ENCODE results near the gene TNFRSF18. TPM values are rescaled to one million over a fixed set of nuclear protein-coding genes. Genes with fewer than 3 reads are reported as not detected.

The TNFRSF18 gene
- total and polyA plus RNA-seq, 2 donors (not counting 1 experiment from before 2014, with no cell fraction given): 10.1 to 33.5 TPM

DNA sequence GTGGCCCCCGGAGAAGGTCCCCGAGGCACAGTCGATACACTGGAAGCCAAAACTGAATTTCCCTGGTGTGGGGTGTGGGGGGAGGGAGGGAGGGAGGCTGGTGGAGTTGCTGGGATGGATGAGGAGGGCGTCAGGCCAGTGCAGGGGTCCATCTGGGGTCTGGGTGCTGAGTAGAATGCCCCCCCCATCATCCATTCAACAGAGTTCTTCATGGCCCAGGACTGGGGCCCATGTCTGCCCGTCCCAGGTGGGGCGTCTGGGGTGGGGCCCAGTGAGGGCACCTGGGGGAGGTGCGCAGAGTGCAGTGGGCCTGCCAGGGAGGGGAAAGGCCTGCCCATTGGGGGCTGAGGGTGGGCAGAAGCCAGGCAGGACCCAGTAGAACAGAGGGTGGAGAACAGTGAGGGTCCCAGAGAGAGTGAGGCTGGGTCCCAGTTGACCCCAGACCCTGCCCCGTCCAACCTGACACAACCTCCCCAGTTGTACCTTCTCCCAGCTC lies 1.9 kb downstream of the TNFRSF18 start:
- Histone ChIP-seq H3K79me2 (ENCODE audit: control insufficient read depth, insufficient read depth, low read length) (no peaks in the 10 kb centered on the region), H3K9me3 (ENCODE audit: control extremely low read depth in 1 of 3, control insufficient read depth in 2 of 3, insufficient read depth in 1 of 3, low read length in 2 of 3) (peaks cover 0 to 23% (median 0%) of the 10 kb centered on the region in 3 donors), H3K4me2 (replicated peaks; ENCODE audit: low read depth, low read length, poor library complexity, severe bottlenecking) (no peak overlapping the region), H3K27ac (ENCODE audit: low read length in 2 of 2) (no peak overlapping the region), H4K20me1 (ENCODE audit: control insufficient read depth, insufficient read depth, low read length, poor library complexity, severe bottlenecking) (no peaks in the 10 kb centered on the region), H2AFZ (ENCODE audit: insufficient read depth, low read depth, low read length, poor library complexity, severe bottlenecking) (no peak overlapping the region), H3K27me3 (replicated peaks in 1 of 4; ENCODE audit: control extremely low read depth in 1 of 4, control insufficient read depth in 3 of 4, insufficient read depth in 4 of 4, low read length in 3 of 4) (peaks cover 0 to 48% (median 17%) of the 10 kb centered on the region in 4 experiments), H3K4me1 (ENCODE audit: control insufficient read depth in 2 of 2, insufficient read depth in 2 of 2, low read length in 2 of 2) (peaks cover 49 to 50% of the 10 kb centered on the region in 2 donors), H3K9ac (ENCODE audit: low read length) (no peak overlapping the region), H3K36me3 (replicated peaks in 1 of 2; ENCODE audit: control extremely low read depth in 1 of 2, control insufficient read depth in 1 of 2, extremely low read depth in 1 of 2, insufficient read depth in 2 of 2, low read length in 1 of 2) (no peaks in the 10 kb centered on the region), H3K4me3 (ENCODE audit: control extremely low read depth in 1 of 5, extremely low read depth in 1 of 5, insufficient read depth in 1 of 5, low read depth in 2 of 5, low read length in 4 of 5) (no peak overlapping the region)
- intact Hi-C loops (cut with micrococcal nuclease): loop anchor here (10.0 kb wide), 1 partner anchor 170 kb away; no protein-coding TSS in a partner anchor
- peak overlapping the region; percentile 19 for H3K4me3 Mint-ChIP-seq
- 96% methylated on average over 4 of the region's 8 CpGs for WGBS (ENCODE audit: insufficient coverage)
- DNase-seq: peak; percentile 38
- POLR2A ChIA-PET: no interaction called here
- H3K27ac Mint-ChIP-seq: no peak overlapping the region
- CTCF ChIA-PET: interaction anchor here (4.9 kb wide), 1 partner anchor 82 kb away, joined by 39 read pairs; no protein-coding TSS in a partner anchor
- ATAC-seq (ENCODE audit: low read depth): no peak
- H3K27me3 Mint-ChIP-seq: peaks cover 9% of the 10 kb centered on the region
- no peaks in the 10 kb centered on the region for H3K9me3 Mint-ChIP-seq (ENCODE audit: insufficient read depth)
- peaks cover 32% of the 10 kb centered on the region for H3K4me1 Mint-ChIP-seq
- TF ChIP-seq, protein P1, sequence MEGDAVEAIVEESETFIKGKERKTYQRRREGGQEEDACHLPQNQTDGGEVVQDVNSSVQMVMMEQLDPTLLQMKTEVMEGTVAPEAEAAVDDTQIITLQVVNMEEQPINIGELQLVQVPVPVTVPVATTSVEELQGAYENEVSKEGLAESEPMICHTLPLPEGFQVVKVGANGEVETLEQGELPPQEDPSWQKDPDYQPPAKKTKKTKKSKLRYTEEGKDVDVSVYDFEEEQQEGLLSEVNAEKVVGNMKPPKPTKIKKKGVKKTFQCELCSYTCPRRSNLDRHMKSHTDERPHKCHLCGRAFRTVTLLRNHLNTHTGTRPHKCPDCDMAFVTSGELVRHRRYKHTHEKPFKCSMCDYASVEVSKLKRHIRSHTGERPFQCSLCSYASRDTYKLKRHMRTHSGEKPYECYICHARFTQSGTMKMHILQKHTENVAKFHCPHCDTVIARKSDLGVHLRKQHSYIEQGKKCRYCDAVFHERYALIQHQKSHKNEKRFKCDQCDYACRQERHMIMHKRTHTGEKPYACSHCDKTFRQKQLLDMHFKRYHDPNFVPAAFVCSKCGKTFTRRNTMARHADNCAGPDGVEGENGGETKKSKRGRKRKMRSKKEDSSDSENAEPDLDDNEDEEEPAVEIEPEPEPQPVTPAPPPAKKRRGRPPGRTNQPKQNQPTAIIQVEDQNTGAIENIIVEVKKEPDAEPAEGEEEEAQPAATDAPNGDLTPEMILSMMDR (IDR thresholded peaks at IDR 0.05): no peak
- TF ChIP-seq EZH2 (IDR thresholded peaks at IDR 0.05; ENCODE audit: borderline replicate concordance, insufficient read depth, low read depth, low read length, poor library complexity, severe bottlenecking): no peak

DNA sequence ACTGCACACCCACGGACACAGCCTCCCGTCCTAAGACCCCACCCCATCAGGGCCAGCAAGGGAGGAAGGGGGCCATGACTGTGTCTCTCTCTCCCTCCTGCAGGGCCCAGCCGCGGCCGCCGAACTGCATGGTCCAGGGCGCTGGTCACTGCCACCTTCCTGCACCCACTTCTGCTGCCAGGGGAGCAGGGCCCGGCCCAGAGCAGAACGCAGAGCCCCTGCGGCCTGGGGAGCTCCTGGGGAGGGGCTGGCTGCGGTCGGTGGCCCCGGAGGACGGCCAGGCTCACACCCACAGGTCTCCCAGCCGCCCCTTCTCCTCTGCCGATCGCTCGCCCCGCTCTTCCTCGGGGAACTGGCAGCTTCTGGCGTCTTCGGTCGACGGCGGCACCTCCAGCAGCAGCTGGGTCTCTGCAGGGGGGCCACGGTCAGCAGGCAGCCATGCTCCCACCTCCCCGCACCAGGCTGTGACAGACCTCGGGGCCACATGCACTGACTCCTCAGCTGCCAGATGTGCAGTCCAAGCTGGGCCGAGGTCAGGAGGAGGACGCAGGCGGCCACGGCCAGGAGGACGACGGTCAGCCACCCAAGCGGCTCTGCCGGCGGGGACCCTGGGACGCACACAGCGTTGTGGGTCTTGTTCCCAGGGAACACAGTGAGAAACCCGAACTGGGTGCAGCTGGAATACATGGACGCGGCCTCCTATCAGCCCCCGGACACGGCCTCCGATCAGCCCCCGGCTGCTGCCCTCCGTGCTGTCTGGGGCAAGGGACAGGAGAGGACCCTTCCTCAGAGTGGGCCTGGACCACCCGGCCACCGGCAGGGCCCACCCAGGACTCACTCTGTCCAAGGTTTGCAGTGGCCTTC lies 2.6 kb downstream of the TNFRSF18 start:
- Histone ChIP-seq H3K4me2 (replicated peaks; ENCODE audit: low read depth, low read length, poor library complexity, severe bottlenecking) (no peak overlapping the region), H3K27ac (ENCODE audit: low read length in 2 of 2) (no peak overlapping the region), H3K27me3 (replicated peaks in 1 of 4; ENCODE audit: control extremely low read depth in 1 of 4, control insufficient read depth in 3 of 4, insufficient read depth in 4 of 4, low read length in 3 of 4) (peaks cover 0 to 41% (median 14%) of the 10 kb centered on the region in 4 experiments), H3K79me2 (ENCODE audit: control insufficient read depth, insufficient read depth, low read length) (no peaks in the 10 kb centered on the region), H2AFZ (ENCODE audit: insufficient read depth, low read depth, low read length, poor library complexity, severe bottlenecking) (no peak overlapping the region), H3K4me1 (ENCODE audit: control insufficient read depth in 2 of 2, insufficient read depth in 2 of 2, low read length in 2 of 2) (peaks cover 42 to 44% of the 10 kb centered on the region in 2 donors), H4K20me1 (ENCODE audit: control insufficient read depth, insufficient read depth, low read length, poor library complexity, severe bottlenecking) (no peaks in the 10 kb centered on the region), H3K9ac (ENCODE audit: low read length) (no peak overlapping the region), H3K9me3 (ENCODE audit: control extremely low read depth in 1 of 3, control insufficient read depth in 2 of 3, insufficient read depth in 1 of 3, low read length in 2 of 3) (peaks cover 0 to 23% (median 0%) of the 10 kb centered on the region in 3 donors), H3K36me3 (replicated peaks in 1 of 2; ENCODE audit: control extremely low read depth in 1 of 2, control insufficient read depth in 1 of 2, extremely low read depth in 1 of 2, insufficient read depth in 2 of 2, low read length in 1 of 2) (no peaks in the 10 kb centered on the region), H3K4me3 (ENCODE audit: control extremely low read depth in 1 of 5, extremely low read depth in 1 of 5, insufficient read depth in 1 of 5, low read depth in 2 of 5, low read length in 4 of 5) (no peak overlapping the region)
- Mint-ChIP-seq H3K27ac (peak overlapping the region; percentile 37), H3K4me1 (peaks cover 27% of the 10 kb centered on the region), H3K4me3 (no peak overlapping the region), H3K9me3 (ENCODE audit: insufficient read depth) (no peaks in the 10 kb centered on the region), H3K27me3 (peaks cover 7% of the 10 kb centered on the region)
- intact Hi-C loops (cut with micrococcal nuclease): loop anchor here (10.0 kb wide), 1 partner anchor 169 kb away; no protein-coding TSS in a partner anchor
- ChIA-PET CTCF (no interaction called here), POLR2A (no interaction called here)
- DNase-seq (peak; percentile 40), ATAC-seq (ENCODE audit: low read depth) (no peak)
- WGBS (ENCODE audit: insufficient coverage): 91% methylated on average over 49 of the region's 49 CpGs
- no peak for TF ChIP-seq EZH2 (IDR thresholded peaks at IDR 0.05; ENCODE audit: borderline replicate concordance, insufficient read depth, low read depth, low read length, poor library complexity, severe bottlenecking)
- TF ChIP-seq, protein P1 (IDR thresholded peaks at IDR 0.05): no peak
